VCaP (cell line): ENCODE data around the gene PRKD3.

Source experiments
- H3K27ac ChIP-seq: fragments of 450-650 bp; 2 replicates; pipeline ENCODE4 v1.5.1; 2017
- TF ChIP-seq, protein P1 (sequence below): fragments of 450-650 bp; conservative IDR thresholded peaks from 2 replicates; pipeline ENCODE4 v1.5.1; 2017; ENCODE audit warnings: mild to moderate bottlenecking, moderate library complexity

Gene PRKD3

DNA sequence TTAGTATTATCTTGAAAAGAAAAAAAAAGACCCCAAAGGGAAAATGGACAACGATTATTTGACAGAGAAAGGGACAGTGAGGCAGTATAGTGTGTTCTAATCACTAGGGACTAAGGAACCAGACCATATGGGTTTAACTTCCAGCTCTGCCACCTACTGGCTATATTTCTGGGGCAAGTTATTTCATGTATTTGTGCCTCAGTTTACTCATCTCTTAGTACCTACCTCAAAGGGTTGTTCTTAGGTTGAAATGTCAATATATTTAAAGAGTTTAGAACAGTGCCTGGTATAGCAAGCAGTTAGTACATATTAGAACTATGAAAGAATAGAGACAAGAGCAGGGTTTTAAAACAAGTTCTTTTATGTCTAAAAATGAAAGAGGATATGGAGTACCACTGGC lies 42.7 kb downstream of the PRKD3 start:
- TF ChIP-seq, protein P1, sequence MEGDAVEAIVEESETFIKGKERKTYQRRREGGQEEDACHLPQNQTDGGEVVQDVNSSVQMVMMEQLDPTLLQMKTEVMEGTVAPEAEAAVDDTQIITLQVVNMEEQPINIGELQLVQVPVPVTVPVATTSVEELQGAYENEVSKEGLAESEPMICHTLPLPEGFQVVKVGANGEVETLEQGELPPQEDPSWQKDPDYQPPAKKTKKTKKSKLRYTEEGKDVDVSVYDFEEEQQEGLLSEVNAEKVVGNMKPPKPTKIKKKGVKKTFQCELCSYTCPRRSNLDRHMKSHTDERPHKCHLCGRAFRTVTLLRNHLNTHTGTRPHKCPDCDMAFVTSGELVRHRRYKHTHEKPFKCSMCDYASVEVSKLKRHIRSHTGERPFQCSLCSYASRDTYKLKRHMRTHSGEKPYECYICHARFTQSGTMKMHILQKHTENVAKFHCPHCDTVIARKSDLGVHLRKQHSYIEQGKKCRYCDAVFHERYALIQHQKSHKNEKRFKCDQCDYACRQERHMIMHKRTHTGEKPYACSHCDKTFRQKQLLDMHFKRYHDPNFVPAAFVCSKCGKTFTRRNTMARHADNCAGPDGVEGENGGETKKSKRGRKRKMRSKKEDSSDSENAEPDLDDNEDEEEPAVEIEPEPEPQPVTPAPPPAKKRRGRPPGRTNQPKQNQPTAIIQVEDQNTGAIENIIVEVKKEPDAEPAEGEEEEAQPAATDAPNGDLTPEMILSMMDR, result no peak
- H3K27ac ChIP-seq, result no peak overlapping the region

GRCh38 chr2:37276291-37276690 lies 48.3 kb downstream of the PRKD3 start:
- no peak overlapping the region for H3K27ac ChIP-seq
- TF ChIP-seq, protein P1, result no peak
